GM18502 (cell line): ENCODE data around the gene DPP3.
"Not testable (repeated sequence)": the region's sequence is repeated elsewhere in the genome, so short reads cannot be mapped to it uniquely, and the experiment has no call there.

Experiments used
- ATAC-seq: cut with Tn5 transposase; IDR thresholded peaks from one replicate; pipeline ENCODE4 v1.9.1; 2021; ENCODE audit warnings: mild to moderate bottlenecking; ENCODE audit not compliant: unreplicated experiment, poor library complexity

DPP3 gene

GRCh38 chr11:66523611-66524010 is 43.4 kb downstream of the DPP3 start:
- ATAC-seq, result no peak

DNA sequence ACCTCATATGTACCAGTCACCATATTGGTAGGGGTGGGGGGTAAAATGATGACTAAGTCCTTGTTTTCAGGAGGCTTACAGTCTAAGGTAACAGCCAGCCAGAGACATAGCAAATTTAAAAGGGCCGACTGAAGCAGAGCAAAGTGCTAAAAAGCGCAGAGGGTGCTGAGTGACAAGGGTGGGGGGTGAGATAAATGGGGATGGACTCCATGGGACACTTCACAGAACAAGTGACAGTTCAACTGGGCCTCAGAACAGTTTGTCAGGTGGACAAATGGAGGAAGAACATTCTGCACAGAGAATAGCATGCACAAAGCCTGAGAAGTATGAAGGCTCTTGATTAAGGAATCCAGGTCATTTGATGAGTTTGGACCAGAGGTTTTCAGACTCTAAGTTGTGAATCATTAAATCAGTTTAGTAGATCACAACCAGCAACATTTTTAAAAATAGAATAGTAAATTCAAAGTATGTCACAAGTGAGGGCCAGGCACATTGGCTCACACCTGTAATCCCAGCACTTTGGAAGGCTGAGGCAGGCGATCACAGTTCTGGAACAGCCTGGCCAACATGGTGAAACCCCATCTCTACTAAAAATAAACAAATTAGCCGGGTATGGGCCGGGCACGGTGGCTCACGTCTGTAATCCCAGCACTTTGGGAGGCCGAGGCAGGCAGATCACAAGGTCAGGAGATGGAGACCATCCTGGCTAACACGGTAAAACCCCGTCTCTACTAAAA is 44.2 kb downstream of the DPP3 start:
- no peak for ATAC-seq

DNA sequence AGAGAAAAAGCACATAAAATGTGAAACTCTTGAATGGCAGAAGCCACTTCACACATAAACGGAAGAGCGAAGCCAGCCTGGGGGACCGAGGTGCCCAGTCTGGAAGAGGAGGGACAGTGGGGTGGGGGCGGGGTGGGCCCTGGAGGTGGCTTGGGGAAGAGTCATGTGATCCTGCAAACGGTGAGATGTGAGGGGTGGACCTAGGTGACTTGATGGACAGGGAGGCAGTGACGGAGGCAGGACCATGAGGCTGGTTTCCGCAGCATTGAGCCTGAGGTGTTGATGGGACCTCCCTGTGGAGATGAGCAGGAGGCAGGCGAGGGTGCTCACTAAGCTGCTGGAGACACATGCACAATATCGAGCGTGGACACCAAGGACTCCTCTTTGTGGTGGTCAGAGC is 48.8 kb downstream of the DPP3 start:
- no peak for ATAC-seq

DNA sequence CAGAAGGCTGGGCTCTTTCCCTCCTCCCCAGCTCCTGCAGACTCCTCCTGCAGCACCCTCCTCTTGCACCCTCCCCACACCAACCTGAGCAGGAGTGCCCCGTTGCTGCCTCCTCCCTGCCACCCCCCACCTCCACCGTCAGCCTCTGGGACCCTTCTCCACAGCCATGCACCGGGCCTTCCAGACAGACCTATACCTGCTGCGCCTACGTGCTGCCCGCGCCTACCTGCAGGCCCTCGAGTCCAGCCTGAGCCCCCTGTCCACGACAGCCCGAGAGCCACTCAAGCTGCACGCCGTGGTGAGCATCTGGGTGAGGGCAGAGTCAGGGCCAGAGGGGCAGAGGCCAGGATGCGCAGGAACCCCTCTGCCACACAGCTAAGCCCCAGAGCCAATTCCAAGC is 49.4 kb downstream of the DPP3 start:
- ATAC-seq, result no peak

GRCh38 chr11:66530927-66531709 is 50.9 kb downstream of the DPP3 start:
- ATAC-seq, result no peak

DNA sequence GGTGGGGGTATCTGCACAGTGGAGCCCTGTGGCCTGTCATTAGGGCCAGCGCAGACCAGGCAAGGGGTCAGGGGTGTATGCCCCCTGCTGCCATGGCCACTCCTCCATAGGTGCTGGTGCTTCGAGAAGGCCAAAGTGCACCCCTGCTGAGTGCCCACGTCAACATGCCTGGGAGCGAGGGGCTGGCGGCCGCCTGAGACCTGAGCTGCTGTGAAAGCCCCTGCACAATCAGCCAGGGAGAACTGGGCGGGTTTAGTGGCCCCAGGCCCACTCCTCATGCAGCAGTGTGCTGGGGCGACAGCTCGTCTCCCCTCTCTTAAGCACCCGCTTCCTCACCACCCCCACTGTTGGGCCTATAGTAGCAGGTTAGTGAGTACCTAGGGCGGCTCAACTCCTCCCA is 51.6 kb downstream of the DPP3 start:
- no peak for ATAC-seq

- ATAC-seq, result no peak
These were observed 52.5 kb downstream of the DPP3 start for GRCh38 chr11:66532784-66533183.

DNA sequence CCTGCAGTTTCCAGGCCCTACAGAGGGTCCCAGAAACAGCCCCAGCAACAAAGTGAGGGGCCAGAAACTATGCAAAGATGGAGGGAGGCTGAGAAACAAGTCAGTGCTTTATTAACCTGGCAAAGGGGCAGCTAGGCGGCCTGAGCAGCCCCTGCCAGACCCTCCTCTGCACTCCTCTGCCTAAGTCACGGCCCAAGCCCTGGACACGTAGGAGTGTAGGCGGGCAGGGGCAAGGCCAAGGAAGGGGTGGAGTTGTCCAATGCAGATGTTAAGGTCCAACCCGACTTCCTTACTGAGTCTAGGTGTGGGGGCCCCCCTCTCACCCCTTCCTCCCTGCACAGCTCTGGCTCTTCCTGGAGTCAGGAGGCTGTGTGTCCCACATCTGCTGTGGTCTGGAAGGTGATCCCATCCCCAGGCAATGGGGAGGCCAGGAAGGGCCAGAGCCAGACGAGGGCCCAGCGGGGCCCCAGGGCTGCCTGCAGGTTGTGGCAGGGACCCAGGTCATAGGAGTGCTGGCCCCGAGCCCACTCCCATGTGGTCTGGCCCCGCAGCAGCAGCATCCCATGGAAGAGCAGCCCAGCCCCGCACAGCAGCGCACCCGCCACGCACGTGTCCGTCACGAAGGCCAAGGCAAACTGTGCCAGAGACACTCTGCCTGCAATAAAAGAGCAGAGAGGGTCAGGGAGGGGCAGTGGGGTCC is 59.1 kb downstream of the DPP3 start:
- no peak for ATAC-seq

DNA sequence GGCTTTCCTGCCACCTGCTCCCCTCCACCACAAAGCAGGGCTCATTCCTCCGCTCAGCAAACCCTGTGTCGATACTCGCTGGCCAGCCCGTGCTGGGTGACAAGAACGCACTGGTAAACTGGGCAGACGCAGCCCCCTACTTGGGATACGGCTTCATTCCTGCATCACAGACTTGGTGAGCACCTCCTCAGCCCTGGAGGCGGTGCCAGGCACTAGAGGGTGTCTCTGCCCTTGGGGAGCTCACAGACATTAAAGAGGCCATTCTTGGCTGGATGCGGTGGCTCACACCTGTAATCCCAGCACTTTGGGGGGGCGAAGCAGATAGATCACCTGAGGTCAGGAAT is 59.6 kb downstream of the DPP3 start:
- ATAC-seq, result no peak

GRCh38 chr11:66540598-66540997 is 60.4 kb downstream of the DPP3 start:
- ATAC-seq, result not testable (repeated sequence)

DNA sequence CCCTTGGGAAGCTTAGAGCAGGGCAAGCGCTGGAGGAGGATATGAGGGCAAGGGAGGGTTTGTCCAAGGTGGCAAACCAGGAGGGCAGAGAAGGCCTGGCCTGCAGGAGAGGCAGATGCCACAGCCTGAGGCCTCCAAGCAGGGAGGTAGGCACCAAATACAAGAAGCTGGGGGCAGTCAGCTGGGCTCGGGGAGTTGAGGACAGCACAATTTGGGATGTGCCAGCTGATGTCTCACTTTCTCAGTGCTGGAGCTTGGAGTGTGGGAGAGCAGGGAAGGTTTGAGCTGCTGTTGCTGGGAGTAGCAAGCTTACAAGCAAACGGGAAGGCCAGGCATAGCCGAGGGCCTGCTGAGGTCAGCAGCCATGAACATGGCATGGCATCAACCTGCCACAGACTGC is 61.7 kb downstream of the DPP3 start:
- ATAC-seq, result no peak

- ATAC-seq, result no peak
These were observed 62.1 kb downstream of the DPP3 start for GRCh38 chr11:66542362-66542761.

DNA sequence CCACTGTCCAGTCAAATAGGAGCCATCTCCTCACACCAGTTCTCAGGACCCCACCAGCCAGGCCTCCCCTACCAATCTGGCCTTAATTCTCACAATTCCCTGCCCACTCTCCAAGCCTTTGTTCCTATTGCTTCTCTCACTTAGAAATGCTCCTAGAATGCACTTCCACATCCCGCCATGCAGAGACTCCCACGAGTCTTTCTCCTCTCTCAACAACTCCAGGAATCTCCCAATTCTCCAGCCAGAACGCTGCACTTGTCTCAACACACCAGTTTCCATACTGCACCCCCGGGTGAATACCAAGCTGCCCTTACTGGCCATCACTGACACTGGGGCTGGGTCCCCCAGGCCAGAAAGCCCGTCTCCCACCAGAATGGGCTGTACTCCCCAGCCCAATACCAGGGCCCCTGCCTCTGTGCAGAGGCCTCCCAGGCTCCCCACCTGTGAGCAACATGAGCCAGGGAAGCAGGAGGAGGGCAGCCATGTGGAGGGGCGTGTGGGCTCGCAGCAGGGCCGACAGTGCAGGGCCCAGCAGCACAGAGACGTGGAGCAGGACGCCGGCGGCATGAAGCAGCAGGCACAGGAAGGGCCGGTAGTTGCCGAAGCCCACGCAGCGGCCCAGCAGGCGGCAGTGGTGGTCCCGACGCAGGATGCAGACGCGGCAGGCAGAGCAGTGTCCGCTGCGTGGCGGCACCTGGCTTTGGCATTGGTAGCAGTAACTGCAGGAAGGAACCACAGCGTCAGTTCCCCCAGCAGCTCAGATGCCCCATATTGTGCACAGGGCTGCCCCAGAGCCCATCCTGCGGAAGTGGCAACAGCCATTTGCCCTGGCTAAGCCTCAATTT is 63.3 kb downstream of the DPP3 start:
- peak; percentile 30 for ATAC-seq

DNA sequence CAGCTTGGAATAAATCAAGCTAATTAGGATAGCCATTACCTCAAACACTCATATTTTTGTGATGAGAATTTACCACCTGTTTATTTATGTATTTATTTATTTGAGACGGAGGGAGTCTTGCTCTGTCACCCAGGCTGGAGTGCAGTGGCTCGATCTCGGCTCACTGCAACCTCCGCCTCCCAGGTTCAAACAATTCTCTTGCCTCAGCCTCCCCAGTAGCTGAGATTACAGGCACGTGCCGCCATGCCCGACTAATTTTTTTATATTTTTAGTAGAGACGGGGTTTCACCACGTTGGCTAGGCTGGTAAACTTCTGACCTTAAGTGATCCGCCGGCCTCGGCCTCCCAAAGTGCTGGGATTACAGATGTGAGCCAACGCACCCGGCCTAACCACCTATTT is 64.7 kb downstream of the DPP3 start:
- not testable (repeated sequence) for ATAC-seq

GRCh38 chr11:66545701-66546367 is 65.6 kb downstream of the DPP3 start, which contains the start of gene ZDHHC24:
ZDHHC24 (minus strand) TSS chr11:66546048; CDS start chr11:66546003, 45 bp downstream.
- ATAC-seq, result peak; percentile 83

GRCh38 chr11:66546368-66546965 is 66.2 kb downstream of the DPP3 start, which contains the start of gene ACTN3:
ACTN3 (plus strand) TSS chr11:66546903; CDS start chr11:66546938, 35 bp downstream.
- ATAC-seq, result no peak

DNA sequence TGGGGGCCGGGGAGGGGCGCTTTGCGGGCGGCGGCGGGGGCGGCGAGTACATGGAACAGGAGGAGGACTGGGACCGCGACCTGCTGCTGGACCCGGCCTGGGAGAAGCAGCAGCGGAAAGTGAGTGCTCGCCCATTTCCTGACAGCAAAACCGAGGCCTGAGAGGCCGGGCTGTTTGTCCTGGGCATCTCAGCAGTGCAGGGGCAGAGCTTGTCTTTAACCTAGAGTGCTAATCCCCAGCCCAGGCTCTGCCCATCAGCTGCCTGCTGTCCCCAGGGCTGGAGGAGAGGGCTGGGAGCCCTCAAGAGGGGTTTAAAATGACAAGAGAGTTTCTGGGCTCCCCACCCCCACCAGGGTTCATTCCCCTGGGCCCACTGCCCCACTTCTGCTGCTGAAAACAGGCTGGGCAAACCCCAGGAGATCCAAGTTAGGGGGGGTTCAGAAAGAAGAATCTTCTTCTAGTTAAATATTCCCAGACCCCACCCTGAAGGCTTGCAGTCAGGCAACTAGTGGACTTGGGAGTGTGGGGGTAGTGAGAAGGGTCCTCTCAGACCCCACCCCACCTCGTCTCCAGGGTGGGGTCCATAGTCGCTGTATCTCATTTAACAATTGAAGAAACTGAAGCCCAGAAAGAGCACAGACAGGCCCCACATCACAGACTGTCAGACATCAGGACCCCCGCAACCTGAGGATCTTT is 66.9 kb downstream of the DPP3 start:
- no peak for ATAC-seq

GRCh38 chr11:66547662-66548009 is 67.4 kb downstream of the DPP3 start:
- ATAC-seq, result no peak

- ATAC-seq, result no peak
These were observed 67.8 kb downstream of the DPP3 start for GRCh38 chr11:66548041-66548440.
